NCI-H524 (cell line): Measurements from ENCODE around the gene SGPP1.
"Not testable (repeated sequence)": the region's sequence is repeated elsewhere in the genome, so short reads cannot be mapped to it uniquely, and the experiment has no call there.

Experiments
- DNase-seq, 2 experiments: peaks; one replicate each; lab custom pipeline; 2025; lab: John Stamatoyannopoulos, UW

SGPP1 gene

GRCh38 chr14:63727736-63728728 lies at the start of gene SGPP1:
Gene SGPP1 (minus strand): TSS chr14:63728065. CDS start chr14:63727944, 121 bp downstream.
- DNase-seq: peak; percentile 76 to 91

- no peak for DNase-seq
Observed at GRCh38 chr14:63777024-63777423, 49.2 kb upstream of the SGPP1 start.

- DNase-seq: peak in 1 of 2 experiments; percentile 23
Observed at GRCh38 chr14:63773504-63773903, 45.6 kb upstream of the SGPP1 start.

- peak; percentile 45 to 56 for DNase-seq
Observed at GRCh38 chr14:63770187-63770807, 42.4 kb upstream of the SGPP1 start.

GRCh38 chr14:63766611-63767010 lies 38.7 kb upstream of the SGPP1 start:
- no peak for DNase-seq

GRCh38 chr14:63764620-63765139 lies 36.8 kb upstream of the SGPP1 start:
- no peak for DNase-seq

GRCh38 chr14:63764103-63764502 lies 36.2 kb upstream of the SGPP1 start:
- no peak for DNase-seq

- no peak for DNase-seq
Observed at GRCh38 chr14:63761351-63762117, 33.7 kb upstream of the SGPP1 start.

GRCh38 chr14:63760014-63760413 lies 32.1 kb upstream of the SGPP1 start:
- DNase-seq: no peak

GRCh38 chr14:63759456-63759855 lies 31.6 kb upstream of the SGPP1 start:
- no peak for DNase-seq

- no peak for DNase-seq
Observed at GRCh38 chr14:63757211-63757610, 29.3 kb upstream of the SGPP1 start.

- no peak for DNase-seq
Observed at GRCh38 chr14:63752449-63753169, 24.7 kb upstream of the SGPP1 start.

GRCh38 chr14:63751076-63751475 lies 23.2 kb upstream of the SGPP1 start:
- not testable (repeated sequence) for DNase-seq

GRCh38 chr14:63747846-63748245 lies 20.0 kb upstream of the SGPP1 start:
- no peak for DNase-seq

- DNase-seq: no peak
Observed at GRCh38 chr14:63745858-63746425, 18.1 kb upstream of the SGPP1 start.

GRCh38 chr14:63745272-63745671 lies 17.4 kb upstream of the SGPP1 start:
- DNase-seq: no peak

- no peak for DNase-seq
Observed at GRCh38 chr14:63737582-63738006, 9.7 kb upstream of the SGPP1 start.

- no peak for DNase-seq
Observed at GRCh38 chr14:63735720-63736119, 7.9 kb upstream of the SGPP1 start.

- DNase-seq: no peak
Observed at GRCh38 chr14:63730659-63731058, 2.8 kb upstream of the SGPP1 start.

- peak; percentile 35 to 64 for DNase-seq
Observed at GRCh38 chr14:63727231-63727735, 582 bp downstream of the SGPP1 start.

GRCh38 chr14:63726499-63726898 lies 1.4 kb downstream of the SGPP1 start:
- DNase-seq: peak in 1 of 2 experiments; percentile 26
